ENCODE data around the gene IL20RA. TPM values are rescaled to one million over a fixed set of nuclear protein-coding genes. Genes with fewer than 3 reads are reported as not detected.
"Not testable (repeated sequence)": the region's sequence is repeated elsewhere in the genome, so short reads cannot be mapped to it uniquely, and the experiment has no call there.

Gene IL20RA
- polyA plus RNA-seq, 2 donors: 4.6 to 5.2 TPM

DNA sequence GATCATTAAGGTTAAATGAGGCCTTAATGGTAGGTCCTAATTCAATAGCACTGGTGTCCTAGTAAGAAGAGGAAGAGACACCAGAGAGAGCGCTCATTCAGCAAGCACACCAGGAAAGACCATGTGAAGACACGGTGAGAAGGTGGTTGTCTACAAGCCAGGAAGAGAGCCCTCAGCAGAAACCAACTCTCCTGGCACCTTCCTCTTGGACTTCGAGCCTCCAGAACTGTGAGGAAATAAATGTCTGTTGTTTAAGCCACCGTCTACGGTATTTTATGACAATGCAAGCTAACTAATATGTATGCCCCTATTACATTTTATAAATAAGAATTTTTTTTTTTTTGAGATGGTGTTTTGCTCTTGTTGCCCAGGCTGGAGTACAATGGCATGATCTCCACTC is 59.3 kb downstream of the IL20RA start:
- Histone ChIP-seq H3K4me1 (ENCODE audit: control insufficient read depth in 2 of 2, insufficient read depth in 2 of 2, low read length in 1 of 2) (peaks cover 0 to 2% of the 10 kb centered on the region in 2 donors), H3K36me3 (ENCODE audit: control insufficient read depth in 2 of 2, insufficient read depth in 2 of 2, low read length in 1 of 2) (no peaks in the 10 kb centered on the region), H3K27me3 (ENCODE audit: control insufficient read depth in 1 of 2, insufficient read depth in 2 of 2, low read length in 2 of 2) (peaks cover 0 to 4% of the 10 kb centered on the region in 2 donors), H3K9me3 (ENCODE audit: control insufficient read depth in 2 of 2, insufficient read depth in 1 of 2, low read depth in 1 of 2, low read length in 1 of 2) (no peaks in the 10 kb centered on the region), H3K27ac (ENCODE audit: low read depth in 2 of 2, low read length in 1 of 2) (no peak overlapping the region), H3K4me3 (ENCODE audit: low read depth in 1 of 2, low read length in 2 of 2) (no peak overlapping the region)
- WGBS, 2 donors: 91 to 95% methylated on average over 5 of the region's 5 CpGs

- H3K27me3 ChIP-seq (ENCODE audit: control insufficient read depth in 1 of 2, insufficient read depth in 2 of 2, low read length in 2 of 2): peaks cover 0 to 4% of the 10 kb centered on the region in 2 donors
- H3K27ac ChIP-seq (ENCODE audit: low read depth in 2 of 2, low read length in 1 of 2): no peak overlapping the region
- WGBS, 2 donors: 94 to 96% methylated on average over 4 of the region's 4 CpGs
- no peaks in the 10 kb centered on the region for H3K9me3 ChIP-seq (ENCODE audit: control insufficient read depth in 2 of 2, insufficient read depth in 1 of 2, low read depth in 1 of 2, low read length in 1 of 2)
- no peak overlapping the region for H3K4me3 ChIP-seq (ENCODE audit: low read depth in 1 of 2, low read length in 2 of 2)
- peaks cover 0 to 2% of the 10 kb centered on the region in 2 donors for H3K4me1 ChIP-seq (ENCODE audit: control insufficient read depth in 2 of 2, insufficient read depth in 2 of 2, low read length in 1 of 2)
- H3K36me3 ChIP-seq (ENCODE audit: control insufficient read depth in 2 of 2, insufficient read depth in 2 of 2, low read length in 1 of 2): no peaks in the 10 kb centered on the region
Observed at GRCh38 chr6:136984578-136984977, 60.2 kb downstream of the IL20RA start.

DNA sequence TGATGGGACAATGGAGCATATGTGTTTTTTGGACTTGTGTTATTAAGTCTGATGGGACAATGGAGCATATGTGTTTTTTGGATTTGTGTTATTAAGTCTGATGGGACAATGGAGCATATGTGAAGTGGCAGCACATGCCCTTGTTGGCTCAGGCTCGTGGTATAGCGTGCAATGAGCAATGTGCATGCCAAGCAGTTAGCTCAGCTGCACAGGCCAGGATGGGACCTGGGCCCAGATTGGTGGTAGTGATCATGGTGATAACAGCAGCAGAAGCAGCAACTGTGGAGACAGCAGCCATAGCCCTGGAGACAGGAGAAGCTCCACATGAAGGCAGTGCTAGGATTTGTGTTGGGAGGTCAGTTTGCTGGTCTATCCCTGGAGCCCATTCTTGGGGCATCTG is 61.1 kb downstream of the IL20RA start:
- 63 to 64% methylated on average over 2 of the region's 2 CpGs for WGBS, 2 donors
- H3K27ac ChIP-seq (ENCODE audit: low read depth in 2 of 2, low read length in 1 of 2): no peak overlapping the region
- no peaks in the 10 kb centered on the region for H3K9me3 ChIP-seq (ENCODE audit: control insufficient read depth in 2 of 2, insufficient read depth in 1 of 2, low read depth in 1 of 2, low read length in 1 of 2)
- peaks cover 0 to 2% of the 10 kb centered on the region in 2 donors for H3K4me1 ChIP-seq (ENCODE audit: control insufficient read depth in 2 of 2, insufficient read depth in 2 of 2, low read length in 1 of 2)
- no peaks in the 10 kb centered on the region for H3K36me3 ChIP-seq (ENCODE audit: control insufficient read depth in 2 of 2, insufficient read depth in 2 of 2, low read length in 1 of 2)
- H3K4me3 ChIP-seq (ENCODE audit: low read depth in 1 of 2, low read length in 2 of 2): no peak overlapping the region
- H3K27me3 ChIP-seq (ENCODE audit: control insufficient read depth in 1 of 2, insufficient read depth in 2 of 2, low read length in 2 of 2): peaks cover 0 to 2% of the 10 kb centered on the region in 2 donors

DNA sequence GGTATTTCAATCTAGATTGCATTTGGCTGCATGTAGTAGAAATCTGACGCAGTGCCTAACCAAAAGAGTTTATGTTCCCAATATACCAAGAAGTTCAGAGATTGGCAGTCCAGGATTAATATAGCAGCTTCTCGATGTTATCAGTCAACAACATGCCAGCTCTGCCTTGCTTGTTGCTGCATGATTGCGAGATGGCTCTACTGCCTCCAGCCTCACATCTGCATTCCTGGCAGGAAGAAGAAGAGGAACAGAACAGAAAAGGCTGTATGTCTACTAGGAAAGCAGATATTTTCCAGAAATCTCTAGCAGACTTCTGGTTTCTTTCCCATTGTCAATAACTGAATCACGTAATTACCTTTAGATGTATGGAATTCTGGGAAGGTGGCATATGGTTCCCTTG is 61.8 kb downstream of the IL20RA start:
- Histone ChIP-seq H3K4me1 (ENCODE audit: control insufficient read depth in 2 of 2, insufficient read depth in 2 of 2, low read length in 1 of 2) (peaks cover 0 to 2% of the 10 kb centered on the region in 2 donors), H3K36me3 (ENCODE audit: control insufficient read depth in 2 of 2, insufficient read depth in 2 of 2, low read length in 1 of 2) (no peaks in the 10 kb centered on the region), H3K4me3 (ENCODE audit: low read depth in 1 of 2, low read length in 2 of 2) (no peak overlapping the region), H3K27me3 (ENCODE audit: control insufficient read depth in 1 of 2, insufficient read depth in 2 of 2, low read length in 2 of 2) (peaks cover 0 to 2% of the 10 kb centered on the region in 2 donors), H3K9me3 (ENCODE audit: control insufficient read depth in 2 of 2, insufficient read depth in 1 of 2, low read depth in 1 of 2, low read length in 1 of 2) (no peaks in the 10 kb centered on the region), H3K27ac (ENCODE audit: low read depth in 2 of 2, low read length in 1 of 2) (no peak overlapping the region)
- WGBS, 2 donors: 57 to 61% methylated on average over 4 of the region's 4 CpGs

DNA sequence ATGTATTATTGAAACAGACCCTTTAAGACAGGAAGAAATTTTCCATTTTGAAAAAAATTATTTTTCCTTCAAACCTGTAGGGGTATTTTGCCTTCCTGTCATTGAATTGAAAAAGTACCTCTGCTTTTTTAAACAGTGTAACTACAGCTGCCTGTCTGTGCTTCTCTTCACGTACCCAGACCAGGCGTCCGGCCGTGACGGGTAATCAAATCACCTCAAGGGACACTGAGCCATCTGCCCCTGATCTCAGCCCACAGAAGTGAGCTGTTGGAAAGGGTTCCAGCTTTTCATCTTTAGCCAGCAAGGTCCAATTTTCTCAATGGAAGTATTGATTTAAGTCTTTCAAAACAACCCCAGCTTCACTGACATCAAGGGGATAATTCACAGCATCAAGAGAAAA is 64.7 kb downstream of the IL20RA start:
- H3K9me3 ChIP-seq (ENCODE audit: control insufficient read depth in 2 of 2, insufficient read depth in 1 of 2, low read depth in 1 of 2, low read length in 1 of 2): no peaks in the 10 kb centered on the region
- no peak overlapping the region for H3K4me3 ChIP-seq (ENCODE audit: low read depth in 1 of 2, low read length in 2 of 2)
- no peak overlapping the region for H3K27ac ChIP-seq (ENCODE audit: low read depth in 2 of 2, low read length in 1 of 2)
- peaks cover 0 to 2% of the 10 kb centered on the region in 2 donors for H3K4me1 ChIP-seq (ENCODE audit: control insufficient read depth in 2 of 2, insufficient read depth in 2 of 2, low read length in 1 of 2)
- WGBS, 2 donors: 71 to 80% methylated on average over 5 of the region's 5 CpGs
- peaks cover 0 to 2% of the 10 kb centered on the region in 2 donors for H3K27me3 ChIP-seq (ENCODE audit: control insufficient read depth in 1 of 2, insufficient read depth in 2 of 2, low read length in 2 of 2)
- H3K36me3 ChIP-seq (ENCODE audit: control insufficient read depth in 2 of 2, insufficient read depth in 2 of 2, low read length in 1 of 2): no peaks in the 10 kb centered on the region

- no peaks in the 10 kb centered on the region for H3K36me3 ChIP-seq (ENCODE audit: control insufficient read depth in 2 of 2, insufficient read depth in 2 of 2, low read length in 1 of 2)
- H3K4me3 ChIP-seq (ENCODE audit: low read depth in 1 of 2, low read length in 2 of 2): no peak overlapping the region
- H3K9me3 ChIP-seq (ENCODE audit: control insufficient read depth in 2 of 2, insufficient read depth in 1 of 2, low read depth in 1 of 2, low read length in 1 of 2): no peaks in the 10 kb centered on the region
- H3K27me3 ChIP-seq (ENCODE audit: control insufficient read depth in 1 of 2, insufficient read depth in 2 of 2, low read length in 2 of 2): peaks cover 0 to 2% of the 10 kb centered on the region in 2 donors
- H3K27ac ChIP-seq (ENCODE audit: low read depth in 2 of 2, low read length in 1 of 2): no peak overlapping the region
- peaks cover 0 to 2% of the 10 kb centered on the region in 2 donors for H3K4me1 ChIP-seq (ENCODE audit: control insufficient read depth in 2 of 2, insufficient read depth in 2 of 2, low read length in 1 of 2)
- WGBS, 2 donors: 87 to 89% methylated on average over 5 of the region's 5 CpGs
Observed at GRCh38 chr6:136979206-136979605, 65.6 kb downstream of the IL20RA start.

GRCh38 chr6:136977075-136977474 is 67.7 kb downstream of the IL20RA start:
- Histone ChIP-seq H3K4me1 (ENCODE audit: control insufficient read depth in 2 of 2, insufficient read depth in 2 of 2, low read length in 1 of 2) (no peaks in the 10 kb centered on the region), H3K4me3 (ENCODE audit: low read depth in 1 of 2, low read length in 2 of 2) (no peak overlapping the region), H3K27ac (ENCODE audit: low read depth in 2 of 2, low read length in 1 of 2) (no peak overlapping the region), H3K9me3 (ENCODE audit: control insufficient read depth in 2 of 2, insufficient read depth in 1 of 2, low read depth in 1 of 2, low read length in 1 of 2) (no peaks in the 10 kb centered on the region), H3K36me3 (ENCODE audit: control insufficient read depth in 2 of 2, insufficient read depth in 2 of 2, low read length in 1 of 2) (no peaks in the 10 kb centered on the region), H3K27me3 (ENCODE audit: control insufficient read depth in 1 of 2, insufficient read depth in 2 of 2, low read length in 2 of 2) (no peaks in the 10 kb centered on the region)
- 64 to 78% methylated on average over 5 of the region's 5 CpGs for WGBS, 2 donors

DNA sequence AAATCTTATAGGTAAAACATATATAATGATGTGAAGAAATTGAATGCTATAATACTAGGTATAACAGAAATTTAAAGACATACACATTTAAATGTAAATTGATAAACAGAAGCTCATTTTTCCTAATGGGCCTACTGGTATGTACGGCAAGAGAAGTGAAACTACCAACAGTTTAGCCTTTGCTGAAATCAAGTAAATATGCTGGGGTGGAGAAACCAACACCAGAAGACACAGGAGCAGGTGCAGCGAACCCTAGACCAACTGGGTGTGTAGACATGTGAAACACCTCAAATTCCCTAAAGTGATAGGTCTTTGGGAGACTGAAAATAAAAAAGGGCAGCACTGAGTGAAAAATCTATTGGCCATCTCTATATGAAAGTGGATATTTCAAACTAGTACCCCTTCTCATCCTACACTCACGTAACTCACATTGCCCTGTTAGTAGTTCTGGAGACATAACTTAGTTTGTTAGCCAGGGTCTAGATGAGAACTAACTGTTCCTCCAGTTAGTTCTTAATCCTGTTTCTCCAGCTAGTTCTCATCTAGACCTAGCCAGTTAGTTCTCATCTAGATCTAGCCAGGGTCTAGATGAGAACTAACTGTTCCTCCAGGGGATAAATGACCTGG is 69.6 kb downstream of the IL20RA start:
- no peaks in the 10 kb centered on the region for H3K27me3 ChIP-seq (ENCODE audit: control insufficient read depth in 1 of 2, insufficient read depth in 2 of 2, low read length in 2 of 2)
- H3K4me1 ChIP-seq (ENCODE audit: control insufficient read depth in 2 of 2, insufficient read depth in 2 of 2, low read length in 1 of 2): no peaks in the 10 kb centered on the region
- H3K27ac ChIP-seq (ENCODE audit: low read depth in 2 of 2, low read length in 1 of 2): no peak overlapping the region
- H3K36me3 ChIP-seq (ENCODE audit: control insufficient read depth in 2 of 2, insufficient read depth in 2 of 2, low read length in 1 of 2): no peaks in the 10 kb centered on the region
- no peaks in the 10 kb centered on the region for H3K9me3 ChIP-seq (ENCODE audit: control insufficient read depth in 2 of 2, insufficient read depth in 1 of 2, low read depth in 1 of 2, low read length in 1 of 2)
- 91 to 92% methylated on average over 3 of the region's 3 CpGs for WGBS, 2 donors
- H3K4me3 ChIP-seq (ENCODE audit: low read depth in 1 of 2, low read length in 2 of 2): no peak overlapping the region

GRCh38 chr6:136973781-136974180 is 71.0 kb downstream of the IL20RA start:
- H3K4me1 ChIP-seq (ENCODE audit: control insufficient read depth in 2 of 2, insufficient read depth in 2 of 2, low read length in 1 of 2); H3K27me3 ChIP-seq (ENCODE audit: control insufficient read depth in 1 of 2, insufficient read depth in 2 of 2, low read length in 2 of 2); H3K4me3 ChIP-seq (ENCODE audit: low read depth in 1 of 2, low read length in 2 of 2); H3K9me3 ChIP-seq (ENCODE audit: control insufficient read depth in 2 of 2, insufficient read depth in 1 of 2, low read depth in 1 of 2, low read length in 1 of 2); H3K36me3 ChIP-seq (ENCODE audit: control insufficient read depth in 2 of 2, insufficient read depth in 2 of 2, low read length in 1 of 2); H3K27ac ChIP-seq (ENCODE audit: low read depth in 2 of 2, low read length in 1 of 2): not testable (repeated sequence)
- WGBS, 2 donors: 84 to 85% methylated on average over 8 of the region's 8 CpGs

- no peaks in the 10 kb centered on the region for H3K36me3 ChIP-seq (ENCODE audit: control insufficient read depth in 2 of 2, insufficient read depth in 2 of 2, low read length in 1 of 2)
- H3K4me3 ChIP-seq (ENCODE audit: low read depth in 1 of 2, low read length in 2 of 2): no peak overlapping the region
- no peaks in the 10 kb centered on the region for H3K27me3 ChIP-seq (ENCODE audit: control insufficient read depth in 1 of 2, insufficient read depth in 2 of 2, low read length in 2 of 2)
Observed at GRCh38 chr6:136971609-136972008, 73.2 kb downstream of the IL20RA start.

More at GRCh38 chr6:136971609-136972008, 73.2 kb downstream of the IL20RA start:
- no peak overlapping the region for H3K27ac ChIP-seq (ENCODE audit: low read depth in 2 of 2, low read length in 1 of 2)
- no peaks in the 10 kb centered on the region for H3K9me3 ChIP-seq (ENCODE audit: control insufficient read depth in 2 of 2, insufficient read depth in 1 of 2, low read depth in 1 of 2, low read length in 1 of 2)
- 92 to 93% methylated on average over 6 of the region's 6 CpGs for WGBS, 2 donors
- H3K4me1 ChIP-seq (ENCODE audit: control insufficient read depth in 2 of 2, insufficient read depth in 2 of 2, low read length in 1 of 2): no peaks in the 10 kb centered on the region
